Lower leg skin (tissue), 4 donors: Measurements from ENCODE around the gene GPR137. TPM values are rescaled to one million over a fixed set of nuclear protein-coding genes. Genes with fewer than 3 reads are reported as not detected.

Experiments used
- DNase-seq, 2 donors: peaks; one replicate each; pipeline ENCODE4 v3.0.0-alpha.2; 2019; ENCODE audit warnings: low spot score in 2 of 2
- H3K4me3 ChIP-seq: fragments of 200-600 bp; sonication (generic); 2 replicates; pipeline ENCODE4 v1.5.1; 2017; ENCODE audit warnings: mild to moderate bottlenecking, low read depth; ENCODE audit not compliant: poor library complexity, severe bottlenecking
- POLR2A ChIP-seq, 2 donors: fragments of 450-650 bp; IDR thresholded peaks; one replicate each; pipeline ENCODE4 v1.6.1; 2016 to 2017; ENCODE audit warnings: antibody characterized with exemption in 2 of 2, mild to moderate bottlenecking in 1 of 2, moderate library complexity in 1 of 2
- WGBS, 2 donors: methylation state at CpG; one replicate each; pipeline ENCODE4 v1.1.5; 2018; 5-methylcytosine and 5-hydroxymethylcytosine counted together
- intact Hi-C: fragments of 100-400 bp; cut with DNase I; formaldehyde crosslinking; loops from one replicate; pipeline ENCODE4 v1.15.0; 2023; ENCODE audit warnings: low total_unique reads
- total RNA-seq, 4 donors: library from RNA; depleted of rRNA; stranded (reverse); fragments of >200 nt; gene quantifications; one replicate each; pipeline ENCODE4 v1.1.0, GENCODE V29; 2016
- TF ChIP-seq, protein P1 (sequence below), 3 donors: fragments of 450-650 bp; IDR thresholded peaks; one replicate each; pipeline ENCODE4 v1.5.1; 2016; ENCODE audit warnings: antibody characterized with exemption in 3 of 3, mild to moderate bottlenecking in 3 of 3, moderate library complexity in 2 of 3

The GPR137 gene, protein sequence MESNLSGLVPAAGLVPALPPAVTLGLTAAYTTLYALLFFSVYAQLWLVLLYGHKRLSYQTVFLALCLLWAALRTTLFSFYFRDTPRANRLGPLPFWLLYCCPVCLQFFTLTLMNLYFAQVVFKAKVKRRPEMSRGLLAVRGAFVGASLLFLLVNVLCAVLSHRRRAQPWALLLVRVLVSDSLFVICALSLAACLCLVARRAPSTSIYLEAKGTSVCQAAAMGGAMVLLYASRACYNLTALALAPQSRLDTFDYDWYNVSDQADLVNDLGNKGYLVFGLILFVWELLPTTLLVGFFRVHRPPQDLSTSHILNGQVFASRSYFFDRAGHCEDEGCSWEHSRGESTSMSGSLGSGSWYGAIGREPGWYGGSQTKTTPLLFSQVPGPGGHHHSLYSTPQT
- 10 to 100 TPM; 12.2 to 31.6 (median 30.4) TPM for total RNA-seq

DNA sequence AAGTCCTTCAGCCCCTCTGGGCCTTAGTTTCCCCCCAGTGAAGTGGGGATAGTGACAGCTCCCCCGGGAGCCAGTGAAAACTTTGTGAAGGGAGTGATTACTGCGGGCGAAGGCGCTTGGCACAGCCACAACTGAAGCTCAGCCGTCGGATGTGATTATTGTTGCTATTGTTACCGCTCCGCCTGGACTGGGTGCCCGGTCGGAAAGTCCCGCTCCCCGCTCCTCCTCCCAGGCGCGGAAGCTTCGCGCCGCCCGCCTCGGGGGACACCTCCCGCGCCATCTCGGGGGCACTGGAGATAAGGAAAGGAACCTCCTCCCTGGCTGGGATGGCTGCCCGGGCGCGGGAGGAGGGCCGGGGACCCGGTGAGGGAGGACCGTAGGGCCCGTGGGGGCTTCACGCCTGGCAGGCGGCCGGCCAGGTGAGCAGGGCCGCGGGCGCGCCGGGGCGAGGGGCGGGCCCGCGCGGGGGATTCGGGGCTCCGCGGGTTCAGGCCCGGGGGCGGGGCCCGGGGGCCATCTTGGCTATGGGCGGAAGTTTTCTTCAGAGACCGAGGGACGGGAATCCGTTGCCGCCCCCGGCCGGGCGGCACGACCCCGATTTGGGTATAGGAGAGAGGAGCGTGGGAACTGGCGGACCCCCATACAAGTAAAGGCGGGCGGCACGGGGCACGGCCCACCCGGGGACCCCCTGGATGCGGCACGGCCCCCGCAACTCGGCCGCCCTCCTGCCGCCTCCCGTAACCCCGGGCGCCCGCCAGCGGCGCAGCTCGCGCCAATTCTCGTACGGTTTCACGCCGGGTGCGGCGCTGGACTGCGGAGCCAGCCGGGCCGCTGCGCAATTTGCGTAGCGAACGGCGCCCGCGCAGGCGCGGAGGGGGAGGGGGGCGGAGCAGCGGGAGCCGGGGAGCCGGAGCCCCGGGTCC is at the start of gene GPR137:
GPR137 (plus strand) TSS at position 887 of the 923 bp plus-strand sequence. CDS start 677 bp downstream, outside the sequence.
- intact Hi-C loops: no loop called here
- WGBS, 2 donors: 0 to 1% methylated on average over 22 to 41 of the region's 102 CpGs
- H3K4me3 ChIP-seq: peak within 1 kb of the TSS; percentile 85
- TF ChIP-seq POLR2A (IDR thresholded peaks at IDR 0.05): no peak
- DNase-seq: peak; percentile 78 to 97

DNA sequence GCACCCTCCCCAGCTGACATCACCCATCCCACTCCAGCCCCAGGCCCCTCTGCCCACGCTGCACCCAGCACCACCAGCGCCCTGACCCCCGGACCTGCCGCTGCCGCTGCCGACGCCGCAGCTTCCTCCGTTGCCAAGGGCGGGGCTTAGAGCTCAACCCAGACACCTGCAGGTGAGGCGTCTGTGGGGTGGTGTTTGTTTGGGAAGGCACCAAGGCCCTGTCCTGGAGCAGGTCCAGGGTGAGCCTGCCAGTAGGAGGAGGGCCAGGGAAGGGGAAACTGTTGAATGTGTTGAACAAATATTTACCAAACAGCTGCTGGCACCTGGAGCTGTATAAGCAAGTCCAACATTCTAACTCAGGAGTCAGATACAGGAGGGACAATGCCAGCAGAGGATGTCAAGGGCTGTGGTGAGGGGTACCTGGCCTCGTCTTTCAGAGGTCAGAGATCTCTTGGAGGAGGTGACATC is 48.1 kb upstream of the GPR137 start:
- no peak overlapping the region for H3K4me3 ChIP-seq
- no peak for DNase-seq
- no peak for TF ChIP-seq POLR2A (IDR thresholded peaks at IDR 0.05)
- TF ChIP-seq, protein P1, sequence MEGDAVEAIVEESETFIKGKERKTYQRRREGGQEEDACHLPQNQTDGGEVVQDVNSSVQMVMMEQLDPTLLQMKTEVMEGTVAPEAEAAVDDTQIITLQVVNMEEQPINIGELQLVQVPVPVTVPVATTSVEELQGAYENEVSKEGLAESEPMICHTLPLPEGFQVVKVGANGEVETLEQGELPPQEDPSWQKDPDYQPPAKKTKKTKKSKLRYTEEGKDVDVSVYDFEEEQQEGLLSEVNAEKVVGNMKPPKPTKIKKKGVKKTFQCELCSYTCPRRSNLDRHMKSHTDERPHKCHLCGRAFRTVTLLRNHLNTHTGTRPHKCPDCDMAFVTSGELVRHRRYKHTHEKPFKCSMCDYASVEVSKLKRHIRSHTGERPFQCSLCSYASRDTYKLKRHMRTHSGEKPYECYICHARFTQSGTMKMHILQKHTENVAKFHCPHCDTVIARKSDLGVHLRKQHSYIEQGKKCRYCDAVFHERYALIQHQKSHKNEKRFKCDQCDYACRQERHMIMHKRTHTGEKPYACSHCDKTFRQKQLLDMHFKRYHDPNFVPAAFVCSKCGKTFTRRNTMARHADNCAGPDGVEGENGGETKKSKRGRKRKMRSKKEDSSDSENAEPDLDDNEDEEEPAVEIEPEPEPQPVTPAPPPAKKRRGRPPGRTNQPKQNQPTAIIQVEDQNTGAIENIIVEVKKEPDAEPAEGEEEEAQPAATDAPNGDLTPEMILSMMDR (IDR thresholded peaks at IDR 0.05): no peak
- intact Hi-C loops: no loop called here
- WGBS, 2 donors: 48 to 67% methylated on average over 6 to 12 of the region's 12 CpGs

DNA sequence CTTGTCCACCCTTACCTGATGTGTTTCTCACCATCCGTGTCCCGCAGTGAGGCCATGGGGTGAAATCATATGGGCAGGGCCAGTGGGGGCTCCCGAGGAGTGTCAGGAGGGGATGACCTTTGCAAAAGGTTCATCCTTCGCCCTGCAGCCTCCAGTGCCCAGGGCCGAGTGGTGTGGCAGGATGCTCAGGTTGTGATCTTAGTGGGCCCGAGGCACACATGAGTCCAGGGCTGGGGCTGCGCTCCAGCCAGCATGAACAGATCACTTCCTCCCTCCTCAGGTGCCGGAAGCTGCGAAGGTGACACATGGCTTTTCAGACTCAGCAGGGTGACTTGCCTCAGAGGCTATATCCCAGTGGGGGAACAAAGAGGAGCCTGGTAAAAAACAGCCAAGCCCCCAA is 47.6 kb upstream of the GPR137 start:
- no peak for DNase-seq
- TF ChIP-seq POLR2A (IDR thresholded peaks at IDR 0.05): no peak
- TF ChIP-seq, protein P1 (IDR thresholded peaks at IDR 0.05): no peak
- WGBS, 2 donors: 73 to 80% methylated on average over 9 of the region's 9 CpGs
- intact Hi-C loops: no loop called here
- no peak overlapping the region for H3K4me3 ChIP-seq

DNA sequence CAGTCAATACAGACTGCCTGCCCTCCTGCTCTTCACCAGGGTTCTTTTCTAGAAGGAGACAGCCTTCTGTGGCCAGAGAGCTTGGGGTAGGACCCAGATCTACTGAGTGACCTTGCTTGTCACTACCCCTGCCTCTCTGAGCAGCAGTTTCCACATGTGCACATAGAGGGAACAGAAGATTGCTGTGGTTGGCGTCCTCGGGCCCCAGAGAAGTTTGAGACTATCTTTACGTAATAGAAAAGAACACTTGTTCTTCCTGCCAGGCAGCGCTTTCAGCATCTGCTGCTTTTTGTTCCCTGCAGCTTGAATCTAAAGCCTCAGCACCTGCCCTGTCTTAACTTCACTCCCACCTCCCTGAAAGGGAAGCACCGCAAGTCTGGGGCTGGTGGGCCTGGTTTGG is 46.6 kb upstream of the GPR137 start:
- WGBS, 2 donors: 71 to 87% methylated on average over 5 of the region's 5 CpGs
- TF ChIP-seq POLR2A (IDR thresholded peaks at IDR 0.05): no peak
- DNase-seq: no peak
- H3K4me3 ChIP-seq: no peak overlapping the region
- intact Hi-C loops: no loop called here

DNA sequence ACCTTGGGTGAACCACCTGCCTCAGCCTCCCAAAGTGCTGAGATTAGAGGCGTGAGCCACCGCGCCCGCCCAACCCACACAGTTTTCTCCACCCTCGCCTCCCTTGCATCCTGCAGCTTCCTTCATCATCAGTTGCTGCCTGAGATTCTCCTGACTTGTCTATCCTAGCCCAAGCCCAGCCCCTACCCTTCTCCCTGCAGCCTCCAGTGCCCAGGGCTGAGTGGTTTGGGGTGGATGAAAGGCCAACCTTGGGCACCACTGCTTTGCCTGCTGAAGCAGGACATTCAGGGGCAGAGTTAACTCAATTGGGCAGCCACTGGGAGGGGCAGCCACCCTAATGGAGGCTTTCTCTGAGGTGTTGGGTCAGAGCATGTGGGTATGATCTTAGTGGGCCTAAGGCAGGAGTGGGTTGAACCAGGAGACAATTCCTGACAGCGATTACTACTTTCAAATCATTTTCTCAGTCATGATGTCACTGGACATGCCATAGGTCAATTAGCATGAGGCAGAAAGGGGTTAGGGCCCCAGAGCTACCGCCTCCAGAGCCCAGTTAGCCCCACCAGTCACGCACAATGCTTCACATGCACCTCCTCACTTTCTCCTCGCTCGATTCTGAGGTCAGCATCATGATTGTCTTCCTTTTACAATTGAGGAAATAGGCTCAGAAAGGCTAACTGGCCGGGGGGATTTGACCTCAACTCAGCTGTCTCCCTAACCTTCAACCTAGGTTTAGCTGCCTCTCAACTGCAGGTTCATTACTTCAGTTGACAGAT is 45.8 kb upstream of the GPR137 start:
- no peak for DNase-seq
- 72 to 81% methylated on average over 11 of the region's 11 CpGs for WGBS, 2 donors

More for the DNA sequence above, 45.8 kb upstream of the GPR137 start:
- TF ChIP-seq, protein P1 (IDR thresholded peaks at IDR 0.05): no peak
- TF ChIP-seq POLR2A (IDR thresholded peaks at IDR 0.05): no peak
- H3K4me3 ChIP-seq: no peak overlapping the region
- intact Hi-C loops: no loop called here
